ENCODE results near the gene TSPAN33. TPM values are rescaled to one million over a fixed set of nuclear protein-coding genes. Genes with fewer than 3 reads are reported as not detected.

TSPAN33 gene
- total and polyA plus RNA-seq, 2 of the 13 experiments (the other 11 are each of a cell fraction or from before 2014, with no cell fraction given) = 15.3 to 16.5 TPM

DNA sequence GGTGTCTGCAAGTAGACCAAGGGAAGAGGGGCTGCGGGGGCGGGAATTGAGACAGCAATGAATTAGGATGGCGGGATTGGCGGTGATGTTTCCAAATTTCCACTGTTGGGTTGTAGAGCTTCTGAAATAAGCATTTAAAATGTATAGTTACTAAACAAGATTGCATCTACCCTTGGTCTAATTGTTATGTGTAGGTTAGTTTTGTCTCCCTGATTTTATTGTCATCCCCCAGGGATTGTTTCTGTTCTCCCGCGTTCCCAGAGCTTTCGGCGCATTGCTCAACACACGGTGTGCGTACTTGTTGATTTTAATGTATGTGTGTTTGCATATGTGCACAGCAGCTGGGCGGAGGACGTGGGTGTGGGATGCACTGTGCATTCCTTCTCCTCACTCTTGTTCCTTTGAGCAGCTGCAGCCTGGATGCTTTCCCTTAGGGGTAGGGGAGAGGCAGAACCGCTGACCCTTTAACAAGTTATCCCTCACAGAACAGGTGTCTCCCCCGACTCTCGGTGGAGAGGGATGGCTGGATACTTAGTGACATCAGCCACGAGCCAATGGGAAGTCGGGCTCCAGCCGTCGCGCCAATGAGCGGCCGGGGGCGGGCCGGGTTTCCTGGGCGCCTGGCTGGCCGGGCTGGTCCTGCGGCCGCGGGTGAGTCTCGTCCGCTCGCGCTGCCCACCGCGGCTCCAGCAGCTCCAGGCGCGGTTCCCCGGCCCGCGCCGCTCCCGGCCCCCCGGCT lies at the start of gene TSPAN33 (continued):
- TF ChIP-seq, protein P1, sequence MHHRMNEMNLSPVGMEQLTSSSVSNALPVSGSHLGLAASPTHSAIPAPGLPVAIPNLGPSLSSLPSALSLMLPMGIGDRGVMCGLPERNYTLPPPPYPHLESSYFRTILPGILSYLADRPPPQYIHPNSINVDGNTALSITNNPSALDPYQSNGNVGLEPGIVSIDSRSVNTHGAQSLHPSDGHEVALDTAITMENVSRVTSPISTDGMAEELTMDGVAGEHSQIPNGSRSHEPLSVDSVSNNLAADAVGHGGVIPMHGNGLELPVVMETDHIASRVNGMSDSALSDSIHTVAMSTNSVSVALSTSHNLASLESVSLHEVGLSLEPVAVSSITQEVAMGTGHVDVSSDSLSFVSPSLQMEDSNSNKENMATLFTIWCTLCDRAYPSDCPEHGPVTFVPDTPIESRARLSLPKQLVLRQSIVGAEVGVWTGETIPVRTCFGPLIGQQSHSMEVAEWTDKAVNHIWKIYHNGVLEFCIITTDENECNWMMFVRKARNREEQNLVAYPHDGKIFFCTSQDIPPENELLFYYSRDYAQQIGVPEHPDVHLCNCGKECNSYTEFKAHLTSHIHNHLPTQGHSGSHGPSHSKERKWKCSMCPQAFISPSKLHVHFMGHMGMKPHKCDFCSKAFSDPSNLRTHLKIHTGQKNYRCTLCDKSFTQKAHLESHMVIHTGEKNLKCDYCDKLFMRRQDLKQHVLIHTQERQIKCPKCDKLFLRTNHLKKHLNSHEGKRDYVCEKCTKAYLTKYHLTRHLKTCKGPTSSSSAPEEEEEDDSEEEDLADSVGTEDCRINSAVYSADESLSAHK (CRISPR knock-in tag; IDR thresholded peaks at IDR 0.05; ENCODE audit: borderline replicate concordance) = no peak
- TF ChIP-seq ZNF329 (CRISPR knock-in tag; IDR thresholded peaks at IDR 0.05; ENCODE audit: low read depth) = no peak
- TF ChIP-seq MXD4 (CRISPR knock-in tag; IDR thresholded peaks at IDR 0.05) = no peak
- no peak for TF ChIP-seq MED13 (CRISPR knock-in tag; IDR thresholded peaks at IDR 0.05)
- peak; percentile 43 for TF ChIP-seq XRCC5 (optimal IDR thresholded peaks at IDR 0.05; ENCODE audit: low read length)
- no peak for TF ChIP-seq TARDBP (CRISPR knock-in tag; IDR thresholded peaks at IDR 0.05)
- no peak for TF ChIP-seq ZNF724P (CRISPR knock-in tag; IDR thresholded peaks at IDR 0.05; ENCODE audit: borderline replicate concordance)
- TF ChIP-seq, protein P2, sequence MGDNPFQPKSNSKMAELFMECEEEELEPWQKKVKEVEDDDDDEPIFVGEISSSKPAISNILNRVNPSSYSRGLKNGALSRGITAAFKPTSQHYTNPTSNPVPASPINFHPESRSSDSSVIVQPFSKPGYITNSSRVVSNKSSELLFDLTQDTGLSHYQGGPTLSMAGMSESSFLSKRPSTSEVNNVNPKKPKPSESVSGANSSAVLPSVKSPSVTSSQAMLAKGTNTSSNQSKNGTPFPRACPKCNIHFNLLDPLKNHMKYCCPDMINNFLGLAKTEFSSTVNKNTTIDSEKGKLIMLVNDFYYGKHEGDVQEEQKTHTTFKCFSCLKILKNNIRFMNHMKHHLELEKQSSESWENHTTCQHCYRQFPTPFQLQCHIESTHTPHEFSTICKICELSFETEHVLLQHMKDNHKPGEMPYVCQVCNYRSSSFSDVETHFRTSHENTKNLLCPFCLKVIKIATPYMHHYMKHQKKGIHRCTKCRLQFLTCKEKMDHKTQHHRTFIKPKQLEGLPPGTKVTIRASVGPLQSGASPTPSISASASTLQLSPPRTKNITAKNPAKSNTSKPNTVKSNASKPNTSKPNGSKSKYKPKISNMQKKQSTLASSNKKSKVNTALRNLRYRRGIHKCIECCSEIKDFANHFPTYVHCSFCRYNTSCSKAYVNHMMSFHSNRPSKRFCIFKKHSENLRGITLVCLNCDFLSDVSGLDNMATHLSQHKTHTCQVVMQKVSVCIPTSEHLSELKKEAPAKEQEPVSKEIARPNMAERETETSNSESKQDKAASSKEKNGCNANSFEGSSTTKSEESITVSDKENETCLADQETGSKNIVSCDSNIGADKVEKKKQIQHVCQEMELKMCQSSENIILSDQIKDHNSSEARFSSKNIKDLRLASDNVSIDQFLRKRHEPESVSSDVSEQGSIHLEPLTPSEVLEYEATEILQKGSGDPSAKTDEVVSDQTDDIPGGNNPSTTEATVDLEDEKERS (CRISPR knock-in tag; IDR thresholded peaks at IDR 0.05) = no peak
- TF ChIP-seq KDM1A (CRISPR knock-in tag; IDR thresholded peaks at IDR 0.05) = no peak
- TF ChIP-seq ZMYM4 (CRISPR knock-in tag; IDR thresholded peaks at IDR 0.05) = peak; percentile 49; the same call in 1 of the 2 replicates
- TF ChIP-seq, protein P3, sequence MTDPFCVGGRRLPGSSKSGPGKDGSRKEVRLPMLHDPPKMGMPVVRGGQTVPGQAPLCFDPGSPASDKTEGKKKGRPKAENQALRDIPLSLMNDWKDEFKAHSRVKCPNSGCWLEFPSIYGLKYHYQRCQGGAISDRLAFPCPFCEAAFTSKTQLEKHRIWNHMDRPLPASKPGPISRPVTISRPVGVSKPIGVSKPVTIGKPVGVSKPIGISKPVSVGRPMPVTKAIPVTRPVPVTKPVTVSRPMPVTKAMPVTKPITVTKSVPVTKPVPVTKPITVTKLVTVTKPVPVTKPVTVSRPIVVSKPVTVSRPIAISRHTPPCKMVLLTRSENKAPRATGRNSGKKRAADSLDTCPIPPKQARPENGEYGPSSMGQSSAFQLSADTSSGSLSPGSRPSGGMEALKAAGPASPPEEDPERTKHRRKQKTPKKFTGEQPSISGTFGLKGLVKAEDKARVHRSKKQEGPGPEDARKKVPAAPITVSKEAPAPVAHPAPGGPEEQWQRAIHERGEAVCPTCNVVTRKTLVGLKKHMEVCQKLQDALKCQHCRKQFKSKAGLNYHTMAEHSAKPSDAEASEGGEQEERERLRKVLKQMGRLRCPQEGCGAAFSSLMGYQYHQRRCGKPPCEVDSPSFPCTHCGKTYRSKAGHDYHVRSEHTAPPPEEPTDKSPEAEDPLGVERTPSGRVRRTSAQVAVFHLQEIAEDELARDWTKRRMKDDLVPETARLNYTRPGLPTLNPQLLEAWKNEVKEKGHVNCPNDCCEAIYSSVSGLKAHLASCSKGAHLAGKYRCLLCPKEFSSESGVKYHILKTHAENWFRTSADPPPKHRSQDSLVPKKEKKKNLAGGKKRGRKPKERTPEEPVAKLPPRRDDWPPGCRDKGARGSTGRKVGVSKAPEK (CRISPR knock-in tag; IDR thresholded peaks at IDR 0.05; ENCODE audit: borderline replicate concordance) = 0 out of 2 replicates have a peak, but pooled peaks have one; percentile 78
- TF ChIP-seq SPEN (CRISPR knock-in tag; IDR thresholded peaks at IDR 0.05; ENCODE audit: low read depth) = no peak
- no peak for TF ChIP-seq SYNCRIP (IDR thresholded peaks at IDR 0.05; ENCODE audit: insufficient read depth, low read depth, low read length)
- peak; percentile 45; the same call in 1 of the 2 replicates for TF ChIP-seq KMT2B (CRISPR knock-in tag; IDR thresholded peaks at IDR 0.05)
- TF ChIP-seq POLR2AphosphoS5 (IDR thresholded peaks at IDR 0.05; ENCODE audit: low read depth, low read length) = no peak
- TF ChIP-seq BHLHE40 (IDR thresholded peaks at IDR 0.05; ENCODE audit: low read length) = no peak
- no peak for TF ChIP-seq FOSL2 (CRISPR knock-in tag; IDR thresholded peaks at IDR 0.05)
- TF ChIP-seq JUND (CRISPR knock-in tag; IDR thresholded peaks at IDR 0.05) = no peak
- TF ChIP-seq, protein P4, sequence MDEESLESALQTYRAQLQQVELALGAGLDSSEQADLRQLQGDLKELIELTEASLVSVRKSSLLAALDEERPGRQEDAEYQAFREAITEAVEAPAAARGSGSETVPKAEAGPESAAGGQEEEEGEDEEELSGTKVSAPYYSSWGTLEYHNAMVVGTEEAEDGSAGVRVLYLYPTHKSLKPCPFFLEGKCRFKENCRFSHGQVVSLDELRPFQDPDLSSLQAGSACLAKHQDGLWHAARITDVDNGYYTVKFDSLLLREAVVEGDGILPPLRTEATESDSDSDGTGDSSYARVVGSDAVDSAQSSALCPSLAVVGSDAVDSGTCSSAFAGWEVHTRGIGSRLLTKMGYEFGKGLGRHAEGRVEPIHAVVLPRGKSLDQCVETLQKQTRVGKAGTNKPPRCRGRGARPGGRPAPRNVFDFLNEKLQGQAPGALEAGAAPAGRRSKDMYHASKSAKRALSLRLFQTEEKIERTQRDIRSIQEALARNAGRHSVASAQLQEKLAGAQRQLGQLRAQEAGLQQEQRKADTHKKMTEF (CRISPR knock-in tag; IDR thresholded peaks at IDR 0.05) = no peak
- TF ChIP-seq ZNF546 (CRISPR knock-in tag; conservative IDR thresholded peaks at IDR 0.05) = no peak
- TF ChIP-seq TEAD3 (CRISPR knock-in tag; optimal IDR thresholded peaks at IDR 0.05; ENCODE audit: borderline replicate concordance) = no peak

All from HepG2 (cell line).